GM21367 (cell line): ENCODE measurements around the gene TRMO.

ENCODE experiments used
- ATAC-seq: cut with Tn5 transposase; IDR thresholded peaks from one replicate; pipeline ENCODE4 v1.9.1; 2021; ENCODE audit not compliant: unreplicated experiment

The TRMO gene

DNA sequence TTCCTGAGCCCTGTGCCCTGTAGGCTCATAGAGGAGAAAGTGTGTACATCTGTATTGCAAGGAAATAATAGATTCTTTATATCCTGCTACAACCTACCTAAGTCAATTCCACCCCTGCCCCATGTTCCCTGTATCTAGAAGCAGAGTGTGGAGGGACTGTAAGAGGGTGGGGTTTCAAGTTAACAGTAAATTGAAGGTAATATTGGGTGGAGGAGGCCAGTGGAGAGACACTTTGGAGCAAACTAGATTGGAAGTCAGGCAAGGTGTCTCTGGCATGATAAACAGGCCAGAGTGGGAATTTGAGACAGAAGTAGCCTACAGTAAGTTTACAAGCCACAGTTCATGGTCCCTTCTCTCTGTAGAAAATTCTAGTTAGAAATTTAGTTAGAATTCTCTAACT is 17.9 kb upstream of the TRMO start:
- ATAC-seq, result no peak

DNA sequence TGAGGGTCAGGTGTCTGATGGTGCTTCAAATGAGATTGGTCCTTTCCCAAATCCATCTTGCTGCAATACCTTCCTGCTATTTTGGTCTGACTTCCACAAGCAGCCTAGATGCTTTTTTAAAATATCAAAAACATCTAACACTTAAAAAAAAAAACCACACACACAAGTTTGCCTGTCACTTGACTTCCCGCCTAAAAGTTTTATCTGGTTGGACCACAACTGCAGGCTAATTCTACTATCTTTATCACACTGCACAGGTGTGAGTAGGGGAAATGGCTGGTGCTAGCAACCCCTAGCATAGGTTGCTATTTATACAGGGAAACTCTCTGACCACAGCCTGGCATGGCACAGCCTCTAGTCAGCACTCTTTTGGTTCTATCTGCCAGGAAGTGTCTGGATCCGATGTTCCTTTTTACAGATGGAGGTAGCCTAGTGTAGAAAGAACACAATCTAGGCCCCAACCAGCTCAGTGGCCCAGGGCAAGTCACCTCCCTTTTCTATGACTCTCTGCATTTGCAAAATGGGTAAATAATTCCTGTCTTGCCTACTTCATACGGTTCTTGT is 15.9 kb upstream of the TRMO start, which contains the start of gene HEMGN:
TSS of gene HEMGN (minus strand) at position 92 of the 564 bp plus-strand sequence. CDS start at position 56, 36 bp downstream.
- ATAC-seq, result no peak

GRCh38 chr9:97936998-97937397 is 14.7 kb upstream of the TRMO start:
- ATAC-seq, result no peak

- no peak for ATAC-seq
These were observed 13.0 kb upstream of the TRMO start for GRCh38 chr9:97935276-97935675.

- no peak for ATAC-seq
These were observed 12.2 kb upstream of the TRMO start for GRCh38 chr9:97934321-97935115.

DNA sequence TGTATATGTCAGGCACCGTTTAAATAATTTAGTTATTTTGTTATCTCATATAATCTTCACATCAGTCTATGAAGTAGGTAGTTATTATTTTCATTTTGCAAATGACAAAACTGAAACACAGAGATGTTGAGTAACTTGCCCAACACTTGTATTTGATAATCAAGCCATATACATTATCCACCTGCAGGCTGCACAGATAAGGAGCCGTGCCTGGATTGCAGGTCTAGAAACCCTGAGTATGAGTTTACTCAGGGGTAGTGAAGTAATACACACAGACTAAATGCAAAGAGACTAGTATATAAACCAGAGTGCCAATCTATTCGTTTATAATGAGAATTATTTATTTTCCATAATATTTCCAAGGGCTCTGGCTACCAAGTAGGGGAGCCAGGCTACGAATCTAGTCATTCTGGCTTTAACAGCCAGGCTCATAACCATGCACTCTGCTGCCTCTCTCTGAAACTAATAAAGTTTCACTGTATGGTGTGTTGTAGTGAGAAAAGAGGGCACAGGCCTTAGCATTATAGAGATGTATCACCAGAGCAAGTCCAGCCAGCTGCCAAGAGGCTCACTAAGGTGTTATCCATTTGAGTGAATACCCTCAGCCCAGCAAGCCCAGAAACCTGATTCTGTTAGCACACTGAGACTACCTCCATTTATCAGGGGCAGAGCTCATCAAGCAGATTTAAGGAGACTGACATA is 11.1 kb upstream of the TRMO start:
- ATAC-seq, result no peak

DNA sequence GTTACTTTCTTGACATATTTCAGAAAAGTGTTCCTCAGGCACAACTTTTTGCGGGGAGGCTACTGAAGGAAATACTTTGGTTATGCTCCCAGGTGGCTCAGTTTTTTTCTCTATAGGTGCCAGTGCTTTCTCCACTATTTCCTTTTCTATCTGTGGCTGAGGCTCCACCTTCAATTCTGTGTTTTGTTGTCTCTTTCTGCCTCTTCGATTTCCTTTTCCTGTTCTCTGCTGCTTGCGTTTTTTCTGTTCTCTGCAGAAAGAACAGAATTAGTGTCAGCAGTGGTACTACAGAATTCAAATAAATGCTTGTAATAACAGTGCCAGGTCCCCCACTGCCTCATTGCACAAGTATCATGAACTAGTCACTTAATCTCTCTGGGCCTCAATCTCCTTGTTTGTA is 8.7 kb upstream of the TRMO start:
- no peak for ATAC-seq

DNA sequence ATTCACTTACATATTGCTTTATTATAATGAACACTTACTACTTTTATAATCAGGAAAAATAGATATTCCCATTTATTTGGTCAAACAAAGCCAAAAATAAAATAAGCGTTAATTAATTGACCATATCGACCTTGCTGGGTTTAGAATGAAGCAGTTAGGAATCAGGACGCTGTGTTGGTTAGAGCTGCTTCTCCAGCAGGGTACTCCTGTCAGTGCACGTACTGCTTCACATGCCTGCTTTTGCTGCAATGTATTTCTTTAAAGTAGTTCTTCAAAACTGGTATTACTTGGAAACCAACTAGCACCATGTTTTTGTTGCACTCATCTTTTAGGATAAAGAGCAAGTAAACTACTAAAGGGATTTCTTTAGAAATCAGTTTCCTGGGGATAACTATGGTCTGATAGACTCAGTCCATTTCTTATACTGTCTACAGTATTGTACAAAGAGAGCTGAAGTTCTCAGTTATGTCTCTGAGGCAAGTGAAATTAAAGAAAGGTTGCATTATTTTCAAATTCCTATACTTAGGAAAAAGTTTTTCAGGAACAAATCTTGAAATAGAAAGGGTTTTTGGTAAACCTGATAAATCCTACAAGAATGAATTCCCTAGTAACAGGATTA is 6.8 kb upstream of the TRMO start:
- no peak for ATAC-seq

DNA sequence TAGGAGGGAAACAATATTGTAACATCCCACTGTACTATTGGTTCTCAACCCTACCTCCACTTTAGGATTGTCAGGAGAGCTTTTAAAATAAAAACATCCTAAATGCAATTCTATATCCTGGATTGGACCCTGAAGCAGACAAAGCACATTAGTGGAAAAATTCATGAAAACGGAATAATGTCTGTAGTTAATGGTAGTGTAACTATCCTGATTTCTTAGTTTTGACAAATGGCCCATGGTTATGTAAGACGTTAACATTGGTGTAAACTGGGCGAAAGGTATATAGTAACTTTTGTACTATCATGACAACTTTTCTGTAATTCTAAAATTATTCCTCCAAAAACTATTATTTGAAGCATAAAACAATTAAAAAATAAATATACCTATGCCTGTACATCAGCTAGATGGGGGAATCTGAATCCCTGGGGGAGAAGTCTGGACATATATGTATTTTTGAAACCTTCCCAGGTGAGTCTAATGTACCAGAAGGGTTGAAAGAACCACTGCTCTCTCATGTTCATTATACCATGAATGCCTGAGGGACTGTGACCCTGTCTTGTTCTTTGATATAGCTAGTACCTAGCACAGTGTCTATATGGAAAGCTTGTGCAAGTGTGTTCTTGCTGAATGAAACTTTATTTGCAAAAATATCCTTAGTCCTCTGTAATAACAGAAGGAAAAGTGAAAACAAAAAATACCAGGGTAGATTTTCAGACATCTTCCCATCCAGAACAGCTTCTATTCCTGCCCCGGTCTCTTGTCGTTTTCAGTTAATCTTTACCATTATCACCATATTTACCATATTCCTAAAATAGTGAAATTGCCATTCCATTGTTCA is 3.4 kb upstream of the TRMO start:
- ATAC-seq, result no peak

DNA sequence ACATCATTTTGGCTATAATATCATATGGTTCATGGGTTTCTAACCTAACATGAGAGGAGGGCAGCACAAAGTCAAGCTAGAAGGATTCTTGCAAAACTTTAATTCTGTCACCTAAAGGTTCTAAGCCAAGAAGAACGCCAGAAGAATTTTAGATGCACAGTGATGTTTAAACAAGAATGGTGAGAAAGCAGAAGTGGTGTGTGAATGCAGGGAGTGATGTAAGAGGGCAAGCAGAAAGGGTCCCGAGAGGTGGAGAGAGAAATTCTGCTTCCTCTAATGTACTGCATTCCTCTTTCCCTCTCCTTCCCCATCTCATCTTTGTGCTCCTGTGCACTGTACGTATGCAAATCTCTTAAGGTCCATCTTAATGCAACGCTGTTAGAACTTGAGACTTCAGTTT is 2.1 kb upstream of the TRMO start:
- ATAC-seq, result no peak

DNA sequence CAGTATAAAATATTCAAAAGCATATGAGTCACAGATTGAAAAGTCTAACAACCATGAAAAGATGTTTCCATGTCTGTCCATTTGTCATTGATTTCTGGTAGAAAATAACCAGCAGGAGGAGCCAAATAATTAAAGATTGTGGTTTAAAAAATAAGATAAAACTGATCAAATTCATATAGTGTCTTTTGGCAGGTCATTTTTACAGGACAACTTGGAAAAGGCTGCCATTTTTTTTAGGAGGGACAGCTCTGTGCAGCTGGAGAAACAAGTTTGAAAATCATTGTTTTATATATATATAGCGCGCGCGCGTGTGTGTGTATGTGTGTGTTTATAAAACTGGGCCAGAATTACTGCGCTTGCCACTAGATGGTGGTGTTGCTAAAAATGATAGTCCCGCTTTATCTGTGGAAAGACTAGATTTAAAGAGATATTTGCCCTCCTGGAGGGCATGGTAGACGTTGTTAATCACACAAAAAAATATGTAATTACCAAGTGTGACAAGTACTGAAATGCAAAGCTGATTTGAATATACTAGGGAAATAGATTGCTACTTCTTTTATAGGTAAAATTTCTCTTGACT is 1.3 kb upstream of the TRMO start:
- ATAC-seq, result no peak

DNA sequence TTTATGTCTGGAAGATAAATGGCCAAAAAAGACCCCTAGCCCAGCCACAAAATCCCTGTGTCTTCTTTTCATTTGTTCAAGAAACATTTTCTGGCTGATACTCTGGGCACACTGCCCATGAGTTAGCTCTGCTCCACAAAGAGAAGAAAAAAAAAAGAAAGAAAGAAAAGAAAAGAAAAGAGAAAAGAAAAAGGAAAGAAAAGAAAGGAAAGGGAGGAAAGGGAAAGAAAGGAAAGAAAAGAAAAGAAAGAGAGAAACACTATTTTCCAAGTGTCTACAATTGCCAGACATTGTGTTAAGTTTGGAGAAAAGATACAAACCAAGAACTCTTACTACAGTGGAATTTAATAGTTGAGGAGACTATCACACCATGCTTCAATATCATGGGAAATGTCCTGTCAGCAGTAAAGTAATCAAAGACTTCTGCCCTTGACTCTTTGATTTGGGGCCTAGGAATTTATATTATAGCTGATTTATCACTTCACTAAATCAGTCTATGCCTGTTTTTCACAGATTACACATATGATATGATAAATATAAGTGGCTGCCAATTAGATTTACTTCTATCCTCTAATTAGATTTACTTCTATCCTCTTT is 3.0 kb downstream of the TRMO start:
- ATAC-seq, result no peak

DNA sequence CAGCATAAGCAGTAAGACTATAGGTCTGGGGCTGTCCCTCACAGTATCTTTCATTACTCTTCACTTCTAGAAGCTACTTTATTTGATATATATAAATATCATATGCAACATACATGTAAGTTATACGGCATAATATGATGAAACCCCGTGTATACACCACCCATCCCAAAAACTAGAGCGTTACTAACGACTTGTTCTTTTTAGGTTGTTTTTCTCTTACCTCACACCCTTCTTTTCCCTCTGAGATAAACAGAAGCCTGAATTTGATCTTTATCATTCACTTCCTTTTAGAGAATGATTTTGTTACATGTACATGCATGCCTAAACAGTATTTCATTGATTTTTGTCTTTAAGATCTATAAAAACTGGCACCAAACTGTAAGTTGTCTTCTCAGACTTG is 3.7 kb downstream of the TRMO start:
- no peak for ATAC-seq

GRCh38 chr9:97911970-97912369 is 10.3 kb downstream of the TRMO start:
- no peak for ATAC-seq

DNA sequence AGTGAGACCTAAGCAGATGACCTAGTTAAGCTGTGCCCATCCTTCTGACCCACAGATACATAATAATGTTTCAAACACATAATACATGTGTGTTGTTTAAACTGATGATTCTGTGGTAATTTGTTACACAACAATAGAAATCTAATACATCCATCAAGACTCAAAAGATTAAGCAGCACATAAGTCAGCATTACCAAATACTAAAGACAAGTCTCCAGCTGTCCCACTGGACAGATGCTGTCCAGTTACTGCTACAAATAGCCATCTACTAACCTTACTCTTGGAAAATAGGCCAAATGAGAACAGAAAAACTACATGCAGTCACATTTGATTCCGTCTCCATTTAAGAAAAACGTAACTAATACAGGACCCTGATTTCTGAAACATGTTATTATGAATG is 10.8 kb downstream of the TRMO start:
- no peak for ATAC-seq

DNA sequence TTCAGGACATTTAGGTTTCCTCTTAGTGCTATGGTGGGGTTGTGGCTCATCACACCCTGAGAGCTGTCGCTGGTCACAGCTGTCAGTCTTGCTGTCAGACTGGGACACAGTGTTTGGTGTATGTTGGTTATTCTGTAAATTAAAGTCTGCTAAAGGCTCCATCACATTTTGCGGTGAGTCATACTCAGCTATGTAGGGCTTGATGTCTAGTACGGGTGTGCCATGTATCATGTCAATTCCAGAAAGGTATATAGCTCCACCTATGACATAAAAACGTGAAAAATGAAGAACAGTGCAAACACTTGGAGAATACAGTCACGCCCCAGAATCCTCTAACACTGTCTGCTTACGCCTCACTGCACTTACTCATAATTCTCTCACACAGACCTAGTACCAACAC is 11.9 kb downstream of the TRMO start:
- no peak for ATAC-seq

DNA sequence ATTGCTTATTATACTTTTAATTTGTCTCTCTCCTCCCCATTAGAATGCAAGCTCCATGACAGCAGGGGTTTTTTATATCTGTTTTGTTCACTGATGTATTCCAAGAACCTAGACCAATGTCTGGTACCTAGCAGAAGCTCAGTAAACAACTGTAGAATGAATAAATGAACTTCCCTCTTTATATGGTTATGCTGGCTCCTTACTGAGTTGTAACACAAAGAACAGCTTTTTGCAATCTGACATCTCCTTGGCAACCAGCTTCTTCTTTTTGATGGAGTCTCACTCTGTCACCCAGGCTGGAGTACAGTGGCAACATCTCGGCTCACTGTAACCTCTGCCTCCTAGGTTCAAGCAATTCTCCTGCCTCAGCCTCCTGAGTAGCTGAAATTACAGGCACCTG is 13.6 kb downstream of the TRMO start:
- no peak for ATAC-seq

- no peak for ATAC-seq
These were observed 14.7 kb downstream of the TRMO start for GRCh38 chr9:97907632-97908031.

DNA sequence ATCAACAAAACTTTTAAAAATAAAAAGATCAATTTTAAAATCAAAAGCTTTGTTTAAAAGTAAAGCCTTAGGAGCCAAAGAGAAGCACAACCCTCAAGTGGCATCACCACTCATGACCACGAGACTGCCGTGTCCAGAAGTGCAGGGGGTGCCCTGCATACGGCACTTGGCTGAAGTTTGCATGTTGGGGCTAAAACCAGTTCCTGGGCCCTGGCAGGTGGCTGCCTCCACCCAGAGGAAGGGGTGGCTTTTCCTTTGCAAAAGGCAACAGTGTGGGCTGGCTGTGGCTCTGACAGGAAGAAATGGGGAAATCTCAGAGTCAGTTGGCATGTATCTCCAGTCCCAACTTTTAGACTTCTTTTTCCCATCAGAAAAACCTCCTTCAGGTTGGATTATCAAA is 15.3 kb downstream of the TRMO start:
- no peak for ATAC-seq

- ATAC-seq, result no peak
These were observed 16.0 kb downstream of the TRMO start for GRCh38 chr9:97906236-97906831.
